HEK293 (cell line): ENCODE data around the gene ANKRD60.

ENCODE experiments used
- PRDM1 ChIP-seq: fragments of 450-650 bp; formaldehyde crosslinking; IDR thresholded peaks from 2 replicates; pipeline ENCODE4; 2016; ENCODE audit warnings: missing biosample characterization, missing genetic modification characterization
- ZBTB1 ChIP-seq: fragments of 450-650 bp; formaldehyde crosslinking; IDR thresholded peaks from 2 replicates; pipeline ENCODE4 v1.5.1; 2016; ENCODE audit warnings: missing biosample characterization, missing genetic modification characterization
- ZBTB21 ChIP-seq: fragments of 450-650 bp; formaldehyde crosslinking; IDR thresholded peaks from 2 replicates; pipeline ENCODE4 v1.5.1; 2017; ENCODE audit warnings: missing biosample characterization, missing genetic modification characterization
- ZBTB48 ChIP-seq: fragments of 450-650 bp; formaldehyde crosslinking; IDR thresholded peaks from 2 replicates; pipeline ENCODE4 v1.5.1; 2016; ENCODE audit warnings: missing biosample characterization, missing genetic modification characterization
- ZNF184 ChIP-seq: fragments of 450-650 bp; IDR thresholded peaks from 2 replicates; pipeline ENCODE4 v1.5.1; 2018; ENCODE audit warnings: missing biosample characterization, mild to moderate bottlenecking, missing genetic modification characterization
- ZNF214 ChIP-seq: fragments of 450-650 bp; formaldehyde crosslinking; IDR thresholded peaks from 2 replicates; pipeline ENCODE4 v1.5.1; 2017; ENCODE audit warnings: missing biosample characterization, mild to moderate bottlenecking, missing genetic modification characterization, borderline replicate concordance
- ZNF280D ChIP-seq: fragments of 450-650 bp; formaldehyde crosslinking; IDR thresholded peaks from 2 replicates; pipeline ENCODE4 v1.5.1; 2016; ENCODE audit warnings: missing biosample characterization, missing genetic modification characterization
- ZNF449 ChIP-seq: fragments of 450-650 bp; formaldehyde crosslinking; IDR thresholded peaks from 2 replicates; pipeline ENCODE4 v1.5.1; 2017; ENCODE audit warnings: missing biosample characterization, mild to moderate bottlenecking, missing genetic modification characterization, moderate library complexity
- ZNF704 ChIP-seq: fragments of 450-650 bp; formaldehyde crosslinking; IDR thresholded peaks from 2 replicates; pipeline ENCODE4 v1.5.1; 2016; ENCODE audit warnings: missing biosample characterization, missing genetic modification characterization
- ZNF791 ChIP-seq: fragments of 450-650 bp; formaldehyde crosslinking; IDR thresholded peaks from 2 replicates; pipeline ENCODE4 v1.5.1; 2016; ENCODE audit warnings: missing biosample characterization, missing genetic modification characterization
- TF ChIP-seq, protein P1 (sequence below): fragments of 450-650 bp; formaldehyde crosslinking; IDR thresholded peaks from 2 replicates; pipeline ENCODE4 v1.5.1; 2016; ENCODE audit warnings: missing biosample characterization, missing genetic modification characterization
- TF ChIP-seq, protein P2 (sequence below): fragments of 450-650 bp; formaldehyde crosslinking; conservative IDR thresholded peaks from 2 replicates; pipeline ENCODE4 v1.5.1; 2016; ENCODE audit warnings: low read depth, missing biosample characterization, missing genetic modification characterization
- TF ChIP-seq, protein P3 (sequence below): fragments of 450-650 bp; formaldehyde crosslinking; IDR thresholded peaks from 2 replicates; pipeline ENCODE4 v1.5.1; 2016; ENCODE audit warnings: missing biosample characterization, missing genetic modification characterization

- TF ChIP-seq ZBTB1 (tag by site-specific recombination) (no peak), ZNF704 (no peak), ZBTB48 (tag by site-specific recombination) (no peak), ZNF791 (tag by site-specific recombination) (no peak), ZNF184 (tag by site-specific recombination) (no peak), PRDM1 (no peak), ZBTB21 (tag by site-specific recombination) (no peak), ZNF280D (tag by site-specific recombination) (no peak), ZNF214 (no peak), ZNF449 (no peak)
- TF ChIP-seq, protein P1, sequence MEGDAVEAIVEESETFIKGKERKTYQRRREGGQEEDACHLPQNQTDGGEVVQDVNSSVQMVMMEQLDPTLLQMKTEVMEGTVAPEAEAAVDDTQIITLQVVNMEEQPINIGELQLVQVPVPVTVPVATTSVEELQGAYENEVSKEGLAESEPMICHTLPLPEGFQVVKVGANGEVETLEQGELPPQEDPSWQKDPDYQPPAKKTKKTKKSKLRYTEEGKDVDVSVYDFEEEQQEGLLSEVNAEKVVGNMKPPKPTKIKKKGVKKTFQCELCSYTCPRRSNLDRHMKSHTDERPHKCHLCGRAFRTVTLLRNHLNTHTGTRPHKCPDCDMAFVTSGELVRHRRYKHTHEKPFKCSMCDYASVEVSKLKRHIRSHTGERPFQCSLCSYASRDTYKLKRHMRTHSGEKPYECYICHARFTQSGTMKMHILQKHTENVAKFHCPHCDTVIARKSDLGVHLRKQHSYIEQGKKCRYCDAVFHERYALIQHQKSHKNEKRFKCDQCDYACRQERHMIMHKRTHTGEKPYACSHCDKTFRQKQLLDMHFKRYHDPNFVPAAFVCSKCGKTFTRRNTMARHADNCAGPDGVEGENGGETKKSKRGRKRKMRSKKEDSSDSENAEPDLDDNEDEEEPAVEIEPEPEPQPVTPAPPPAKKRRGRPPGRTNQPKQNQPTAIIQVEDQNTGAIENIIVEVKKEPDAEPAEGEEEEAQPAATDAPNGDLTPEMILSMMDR (tag by site-specific recombination) = no peak
- TF ChIP-seq, protein P2, sequence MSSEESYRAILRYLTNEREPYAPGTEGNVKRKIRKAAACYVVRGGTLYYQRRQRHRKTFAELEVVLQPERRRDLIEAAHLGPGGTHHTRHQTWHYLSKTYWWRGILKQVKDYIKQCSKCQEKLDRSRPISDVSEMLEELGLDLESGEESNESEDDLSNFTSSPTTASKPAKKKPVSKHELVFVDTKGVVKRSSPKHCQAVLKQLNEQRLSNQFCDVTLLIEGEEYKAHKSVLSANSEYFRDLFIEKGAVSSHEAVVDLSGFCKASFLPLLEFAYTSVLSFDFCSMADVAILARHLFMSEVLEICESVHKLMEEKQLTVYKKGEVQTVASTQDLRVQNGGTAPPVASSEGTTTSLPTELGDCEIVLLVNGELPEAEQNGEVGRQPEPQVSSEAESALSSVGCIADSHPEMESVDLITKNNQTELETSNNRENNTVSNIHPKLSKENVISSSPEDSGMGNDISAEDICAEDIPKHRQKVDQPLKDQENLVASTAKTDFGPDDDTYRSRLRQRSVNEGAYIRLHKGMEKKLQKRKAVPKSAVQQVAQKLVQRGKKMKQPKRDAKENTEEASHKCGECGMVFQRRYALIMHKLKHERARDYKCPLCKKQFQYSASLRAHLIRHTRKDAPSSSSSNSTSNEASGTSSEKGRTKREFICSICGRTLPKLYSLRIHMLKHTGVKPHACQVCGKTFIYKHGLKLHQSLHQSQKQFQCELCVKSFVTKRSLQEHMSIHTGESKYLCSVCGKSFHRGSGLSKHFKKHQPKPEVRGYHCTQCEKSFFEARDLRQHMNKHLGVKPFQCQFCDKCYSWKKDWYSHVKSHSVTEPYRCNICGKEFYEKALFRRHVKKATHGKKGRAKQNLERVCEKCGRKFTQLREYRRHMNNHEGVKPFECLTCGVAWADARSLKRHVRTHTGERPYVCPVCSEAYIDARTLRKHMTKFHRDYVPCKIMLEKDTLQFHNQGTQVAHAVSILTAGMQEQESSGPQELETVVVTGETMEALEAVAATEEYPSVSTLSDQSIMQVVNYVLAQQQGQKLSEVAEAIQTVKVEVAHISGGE (tag by site-specific recombination) = no peak
- TF ChIP-seq, protein P3, sequence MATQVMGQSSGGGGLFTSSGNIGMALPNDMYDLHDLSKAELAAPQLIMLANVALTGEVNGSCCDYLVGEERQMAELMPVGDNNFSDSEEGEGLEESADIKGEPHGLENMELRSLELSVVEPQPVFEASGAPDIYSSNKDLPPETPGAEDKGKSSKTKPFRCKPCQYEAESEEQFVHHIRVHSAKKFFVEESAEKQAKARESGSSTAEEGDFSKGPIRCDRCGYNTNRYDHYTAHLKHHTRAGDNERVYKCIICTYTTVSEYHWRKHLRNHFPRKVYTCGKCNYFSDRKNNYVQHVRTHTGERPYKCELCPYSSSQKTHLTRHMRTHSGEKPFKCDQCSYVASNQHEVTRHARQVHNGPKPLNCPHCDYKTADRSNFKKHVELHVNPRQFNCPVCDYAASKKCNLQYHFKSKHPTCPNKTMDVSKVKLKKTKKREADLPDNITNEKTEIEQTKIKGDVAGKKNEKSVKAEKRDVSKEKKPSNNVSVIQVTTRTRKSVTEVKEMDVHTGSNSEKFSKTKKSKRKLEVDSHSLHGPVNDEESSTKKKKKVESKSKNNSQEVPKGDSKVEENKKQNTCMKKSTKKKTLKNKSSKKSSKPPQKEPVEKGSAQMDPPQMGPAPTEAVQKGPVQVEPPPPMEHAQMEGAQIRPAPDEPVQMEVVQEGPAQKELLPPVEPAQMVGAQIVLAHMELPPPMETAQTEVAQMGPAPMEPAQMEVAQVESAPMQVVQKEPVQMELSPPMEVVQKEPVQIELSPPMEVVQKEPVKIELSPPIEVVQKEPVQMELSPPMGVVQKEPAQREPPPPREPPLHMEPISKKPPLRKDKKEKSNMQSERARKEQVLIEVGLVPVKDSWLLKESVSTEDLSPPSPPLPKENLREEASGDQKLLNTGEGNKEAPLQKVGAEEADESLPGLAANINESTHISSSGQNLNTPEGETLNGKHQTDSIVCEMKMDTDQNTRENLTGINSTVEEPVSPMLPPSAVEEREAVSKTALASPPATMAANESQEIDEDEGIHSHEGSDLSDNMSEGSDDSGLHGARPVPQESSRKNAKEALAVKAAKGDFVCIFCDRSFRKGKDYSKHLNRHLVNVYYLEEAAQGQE (tag by site-specific recombination) = no peak
These were observed at the start of gene ANKRD60 for GRCh38 chr20:58228484-58229197.
